Endothelial cell of umbilical vein (primary cell): ENCODE results near the gene TPM3.

Experiments
- CTCF ChIP-seq, 2 donors: IDR thresholded peaks; 1 replicate in 1 of 2; 2 replicates in 1 of 2; pipeline ENCODE4 v1.5.1; 2011; ENCODE audit warnings: low read length in 2 of 2, mild to moderate bottlenecking in 2 of 2, moderate library complexity in 2 of 2, control low read depth in 1 of 2, inconsistent platforms in 1 of 2, low read depth in 1 of 2; ENCODE audit not compliant: insufficient read depth in 1 of 2; ENCODE audit errors: extremely low read depth in 1 of 2
- EZH2 ChIP-seq: IDR thresholded peaks from 2 replicates; pipeline ENCODE4 v1.6.1; 2012; ENCODE audit warnings: borderline replicate concordance, low read depth, mild to moderate bottlenecking, moderate library complexity, low read length, inconsistent platforms; ENCODE audit not compliant: severe bottlenecking
- FOS ChIP-seq: IDR thresholded peaks from 2 replicates; pipeline ENCODE4 v1.6.1; 2011; ENCODE audit warnings: mild to moderate bottlenecking, low read length, moderate library complexity, borderline replicate concordance; ENCODE audit not compliant: insufficient read depth
- JUN ChIP-seq: IDR thresholded peaks from 2 replicates; pipeline ENCODE4 v1.6.1; 2011; ENCODE audit warnings: borderline replicate concordance, low read depth; ENCODE audit not compliant: insufficient read length, insufficient read depth
- MAX ChIP-seq: IDR thresholded peaks from 2 replicates; pipeline ENCODE4 v1.6.1; 2011; ENCODE audit not compliant: insufficient read depth, insufficient read length
- MYC ChIP-seq: IDR thresholded peaks from one replicate; pipeline ENCODE4 v1.6.1; 2011; ENCODE audit warnings: mild to moderate bottlenecking, low read depth, low read length
- POLR2A ChIP-seq: IDR thresholded peaks from 2 replicates; pipeline ENCODE4 v1.6.1; 2012; ENCODE audit warnings: low read depth, mild to moderate bottlenecking, control low read depth, low read length
- POLR2AphosphoS5 ChIP-seq: IDR thresholded peaks from 2 replicates; pipeline ENCODE4 v1.6.1; 2012; ENCODE audit warnings: low read depth, mild to moderate bottlenecking, control low read depth, low read length, moderate library complexity; ENCODE audit not compliant: insufficient read depth

DNA sequence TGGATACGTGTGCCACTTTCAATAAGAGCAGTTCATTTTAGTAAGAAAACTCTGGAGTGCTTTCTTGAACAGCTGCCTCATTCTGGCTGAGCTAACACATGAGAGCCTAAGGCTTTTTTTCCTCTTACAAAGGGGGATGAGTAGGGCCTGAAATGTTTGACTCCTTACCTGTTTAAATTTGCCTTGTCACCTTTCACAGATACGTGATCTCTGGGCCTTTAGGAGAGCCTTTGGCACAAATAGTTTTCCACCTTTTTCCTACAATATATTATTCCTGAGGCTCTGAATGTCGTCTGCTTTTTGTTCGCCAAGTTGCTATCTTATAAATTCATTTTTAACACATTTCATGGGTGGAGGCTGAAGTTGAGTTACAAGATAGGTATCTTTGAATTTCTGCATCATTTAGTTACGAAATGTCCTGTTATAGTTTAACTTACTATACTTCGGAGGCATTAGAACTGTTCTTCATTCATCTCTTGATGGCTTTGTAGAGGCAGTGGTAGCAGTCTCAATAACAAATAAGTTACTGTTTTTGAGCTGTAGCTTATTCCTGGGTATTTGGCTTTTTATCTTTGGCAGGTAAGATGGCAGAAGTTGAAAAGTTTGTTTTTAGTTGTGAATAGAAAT is 46.1 kb upstream of the TPM3 start:
- TF ChIP-seq POLR2A (no peak), CTCF (IDR thresholded peaks at IDR 0.05; ENCODE audit: extremely low read depth in 1 of 2, insufficient read depth in 1 of 2, low read depth in 1 of 2, low read length in 2 of 2) (no peak), POLR2AphosphoS5 (no peak), MYC (no peak), EZH2 (no peak), MAX (no peak), FOS (no peak), JUN (no peak)
